HEK293T (cell line): ENCODE measurements around the gene TMEM51.
"Not testable (repeated sequence)": the region's sequence is repeated elsewhere in the genome, so short reads cannot be mapped to it uniquely, and the experiment has no call there.

Source experiments
- CTCF ChIA-PET: fragments of 350-600 bp; formaldehyde crosslinking; extraction: SDS; loops from one replicate; lab custom pipeline; 2021; ENCODE audit warnings: antibody characterized with exemption, inconsistent platforms; lab: Yijun Ruan, JAX
- POLR2A ChIA-PET: fragments of 350-600 bp; formaldehyde crosslinking; extraction: SDS; loops from one replicate; lab custom pipeline; 2020; ENCODE audit warnings: antibody characterized with exemption, inconsistent platforms; lab: Yijun Ruan, JAX
- DNase-seq: peaks from one replicate; pipeline ENCODE4 v3.0.0; 2012; ENCODE audit warnings: mixed read lengths; ENCODE audit errors: extremely low spot score
- ARNT ChIP-seq: fragments of 450-650 bp; IDR thresholded peaks from 2 replicates; pipeline ENCODE4 v1.6.1; 2017; ENCODE audit warnings: mild to moderate bottlenecking
- BHLHE40 ChIP-seq: fragments of 450-650 bp; IDR thresholded peaks from 2 replicates; pipeline ENCODE4 v1.6.1; 2016; ENCODE audit warnings: mild to moderate bottlenecking, moderate library complexity, borderline replicate concordance
- CTBP1 ChIP-seq: fragments of 450-650 bp; IDR thresholded peaks from 2 replicates; pipeline ENCODE4 v1.6.1; 2016; ENCODE audit warnings: borderline replicate concordance
- ELF4 ChIP-seq: fragments of 450-650 bp; IDR thresholded peaks from 2 replicates; pipeline ENCODE4 v1.6.1; 2017; ENCODE audit warnings: antibody characterized with exemption
- FOXA1 ChIP-seq: fragments of 450-650 bp; IDR thresholded peaks from 2 replicates; pipeline ENCODE4 v1.6.1; 2016; ENCODE audit warnings: mild to moderate bottlenecking
- FOXK2 ChIP-seq: fragments of 450-650 bp; IDR thresholded peaks from 2 replicates; pipeline ENCODE4 v1.6.1; 2016; ENCODE audit warnings: mild to moderate bottlenecking
- FOXM1 ChIP-seq: fragments of 450-650 bp; IDR thresholded peaks from 2 replicates; pipeline ENCODE4 v1.6.1; 2017; ENCODE audit warnings: mild to moderate bottlenecking, borderline replicate concordance
- HDGF ChIP-seq: fragments of 450-650 bp; IDR thresholded peaks from 2 replicates; pipeline ENCODE4 v1.6.1; 2017; ENCODE audit warnings: antibody characterized with exemption, borderline replicate concordance
- L3MBTL2 ChIP-seq: fragments of 450-650 bp; conservative IDR thresholded peaks from 2 replicates; pipeline ENCODE4 v1.6.1; 2016; ENCODE audit warnings: mild to moderate bottlenecking
- LEF1 ChIP-seq: fragments of 450-650 bp; IDR thresholded peaks from 2 replicates; pipeline ENCODE4 v1.6.1; 2017; ENCODE audit warnings: mild to moderate bottlenecking, borderline replicate concordance
- NFRKB ChIP-seq: fragments of 450-650 bp; IDR thresholded peaks from 2 replicates; pipeline ENCODE4 v1.6.1; 2016; ENCODE audit warnings: mild to moderate bottlenecking, moderate library complexity
- SP1 ChIP-seq: fragments of 450-650 bp; IDR thresholded peaks from 2 replicates; pipeline ENCODE4 v1.6.1; 2017
- SUZ12 ChIP-seq: fragments of 450-650 bp; IDR thresholded peaks from 2 replicates; pipeline ENCODE4 v1.6.1; 2016; ENCODE audit warnings: mild to moderate bottlenecking
- TARDBP ChIP-seq: fragments of 450-650 bp; IDR thresholded peaks from 2 replicates; pipeline ENCODE4 v1.6.1; 2016
- ZNF384 ChIP-seq: fragments of 450-650 bp; IDR thresholded peaks from 2 replicates; pipeline ENCODE4 v1.6.1; 2016
- TF ChIP-seq, protein P1 (sequence below): fragments of 450-650 bp; IDR thresholded peaks from 2 replicates; pipeline ENCODE4 v1.6.1; 2016

The TMEM51 gene

DNA sequence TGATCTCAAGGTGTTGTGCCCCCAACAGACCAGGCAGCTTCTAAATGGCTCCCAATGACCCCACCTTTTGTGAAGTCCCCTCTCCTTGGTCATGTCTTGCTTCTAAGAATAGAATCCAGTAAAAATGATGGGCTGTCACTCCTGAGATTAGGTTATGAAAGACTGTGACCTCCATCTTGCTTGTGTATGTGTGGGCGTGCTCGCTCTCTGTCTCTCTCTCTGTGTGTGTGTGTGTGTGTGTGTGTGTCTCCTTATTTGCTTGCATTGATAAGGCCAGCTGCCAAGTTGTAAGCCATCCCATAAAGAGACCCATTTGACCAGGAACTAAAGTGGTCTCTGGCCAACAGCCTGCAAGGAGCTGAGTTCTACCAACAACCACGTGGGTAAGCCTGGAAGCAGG, 22.9 kb upstream of the TMEM51 start:
- CTCF ChIA-PET: no interaction called here
- POLR2A ChIA-PET: no interaction called here
- no peak for TF ChIP-seq ELF4
- TF ChIP-seq NFRKB: no peak
- no peak for TF ChIP-seq BHLHE40
- TF ChIP-seq FOXM1: no peak
- TF ChIP-seq FOXA1: no peak
- TF ChIP-seq TARDBP: no peak
- TF ChIP-seq FOXK2: no peak
- no peak for TF ChIP-seq HDGF
- no peak for DNase-seq

DNA sequence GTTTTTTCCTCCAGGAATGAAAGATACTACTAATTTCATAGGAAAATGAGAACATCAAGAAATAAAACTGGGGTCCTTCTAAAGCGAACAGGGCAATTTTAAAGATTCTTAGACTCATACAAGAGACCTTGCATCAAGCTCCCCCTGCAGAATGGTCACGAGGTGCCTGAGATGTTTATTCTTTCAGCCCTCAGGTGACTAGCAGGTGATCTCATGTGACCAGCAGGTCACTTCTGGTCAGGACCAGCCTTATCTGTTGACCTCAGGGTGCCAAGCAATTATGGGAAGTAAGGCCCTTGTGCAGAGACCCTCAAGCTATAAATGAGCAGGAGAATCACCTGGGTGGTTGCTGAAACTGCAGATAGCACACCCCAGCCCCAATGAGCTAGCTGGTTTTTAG, 20.6 kb upstream of the TMEM51 start:
- ChIA-PET POLR2A (no interaction called here), CTCF (interaction anchor here (0.5 kb wide), 1 partner anchor 10 kb away, joined by 5 read pairs; no protein-coding TSS in a partner anchor)
- TF ChIP-seq TARDBP (no peak), NFRKB (no peak), SP1 (no peak), HDGF (no peak), FOXM1 (no peak), L3MBTL2 (no peak)
- no peak for DNase-seq

DNA sequence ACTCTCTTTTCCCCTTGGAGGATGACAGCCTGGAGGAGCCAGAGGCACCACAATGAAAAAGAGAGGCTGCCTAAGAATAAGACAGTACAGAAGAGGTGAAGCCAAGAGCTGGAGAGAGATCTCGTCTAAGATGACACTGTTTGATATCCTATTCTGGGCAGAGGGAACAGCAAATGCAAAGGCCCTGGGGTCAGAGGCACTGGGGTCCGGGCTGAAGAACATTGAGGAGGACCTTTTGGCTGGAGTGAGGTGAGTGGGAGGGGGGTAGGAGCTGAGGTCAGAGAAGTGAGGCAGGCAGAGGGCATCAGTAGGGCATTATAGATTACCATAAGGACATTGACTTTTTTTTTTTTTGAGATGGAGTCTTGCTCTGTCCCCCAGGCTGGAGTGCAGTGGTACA, 19.3 kb upstream of the TMEM51 start:
- POLR2A ChIA-PET: interaction anchor here (0.6 kb wide), 1 partner anchor 33 kb away, joined by 3 read pairs; no protein-coding TSS in a partner anchor
- DNase-seq: no peak
- CTCF ChIA-PET: no interaction called here
- TF ChIP-seq ZNF384 (no peak), HDGF (no peak), L3MBTL2 (no peak), ARNT (no peak), FOXK2 (no peak), FOXA1 (no peak), LEF1 (no peak), CTBP1 (no peak), ELF4 (no peak), NFRKB (no peak), BHLHE40 (no peak), TARDBP (no peak), SUZ12 (no peak)
- TF ChIP-seq, protein P1, sequence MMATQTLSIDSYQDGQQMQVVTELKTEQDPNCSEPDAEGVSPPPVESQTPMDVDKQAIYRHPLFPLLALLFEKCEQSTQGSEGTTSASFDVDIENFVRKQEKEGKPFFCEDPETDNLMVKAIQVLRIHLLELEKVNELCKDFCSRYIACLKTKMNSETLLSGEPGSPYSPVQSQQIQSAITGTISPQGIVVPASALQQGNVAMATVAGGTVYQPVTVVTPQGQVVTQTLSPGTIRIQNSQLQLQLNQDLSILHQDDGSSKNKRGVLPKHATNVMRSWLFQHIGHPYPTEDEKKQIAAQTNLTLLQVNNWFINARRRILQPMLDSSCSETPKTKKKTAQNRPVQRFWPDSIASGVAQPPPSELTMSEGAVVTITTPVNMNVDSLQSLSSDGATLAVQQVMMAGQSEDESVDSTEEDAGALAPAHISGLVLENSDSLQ: no peak

DNA sequence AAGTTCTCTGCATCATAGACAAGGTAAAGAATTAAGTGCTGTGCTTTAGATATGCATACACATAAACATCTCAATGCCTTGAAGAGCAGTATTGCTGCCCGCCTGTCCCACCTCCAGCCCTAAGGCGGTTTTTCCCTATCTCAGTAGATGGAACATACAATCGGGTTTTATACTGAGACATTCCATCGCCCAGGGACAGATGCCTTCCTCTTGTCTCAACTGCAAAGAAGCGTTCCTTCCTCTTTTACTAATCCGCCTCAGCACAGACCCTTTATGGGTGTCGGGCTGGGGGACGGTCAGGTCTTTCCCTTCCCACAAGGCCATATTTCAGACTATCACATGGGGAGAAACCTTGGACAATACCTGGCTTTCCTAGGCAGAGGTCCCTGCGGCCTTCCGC, 17.9 kb upstream of the TMEM51 start:
- DNase-seq, POLR2A ChIA-PET, CTCF ChIA-PET: not testable (repeated sequence)

DNA sequence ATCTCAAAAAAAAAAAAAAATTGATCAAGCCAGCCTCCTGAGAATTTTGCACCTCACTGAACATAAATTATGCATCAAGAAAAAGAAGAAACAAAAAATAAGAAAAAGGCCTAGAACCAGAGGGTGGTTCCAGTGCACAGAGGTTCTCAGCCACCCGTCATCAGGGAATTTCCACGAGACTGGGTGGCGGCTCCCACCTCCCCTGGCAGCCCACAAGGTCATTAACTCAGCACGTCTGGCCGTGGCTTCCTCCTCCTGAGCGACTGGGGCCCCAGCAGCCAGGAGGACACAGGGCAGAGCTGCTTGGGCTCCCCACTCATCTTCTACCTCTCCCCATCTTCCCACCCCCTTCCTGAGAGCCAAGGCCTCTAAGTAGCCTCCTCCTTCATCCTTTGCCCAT, 15.7 kb upstream of the TMEM51 start:
- DNase-seq: no peak
- ChIA-PET CTCF (no interaction called here), POLR2A (interaction anchor here (1.0 kb wide), 1 partner anchor 10 kb away, joined by 3 read pairs; no protein-coding TSS in a partner anchor)
- TF ChIP-seq SUZ12 (no peak), CTBP1 (no peak), FOXA1 (no peak), LEF1 (no peak), FOXM1 (no peak), ARNT (no peak), BHLHE40 (no peak), HDGF (no peak), ZNF384 (no peak), NFRKB (no peak), L3MBTL2 (no peak), TARDBP (no peak), SP1 (no peak), ELF4 (no peak), FOXK2 (no peak)
- TF ChIP-seq, protein P1: no peak

DNA sequence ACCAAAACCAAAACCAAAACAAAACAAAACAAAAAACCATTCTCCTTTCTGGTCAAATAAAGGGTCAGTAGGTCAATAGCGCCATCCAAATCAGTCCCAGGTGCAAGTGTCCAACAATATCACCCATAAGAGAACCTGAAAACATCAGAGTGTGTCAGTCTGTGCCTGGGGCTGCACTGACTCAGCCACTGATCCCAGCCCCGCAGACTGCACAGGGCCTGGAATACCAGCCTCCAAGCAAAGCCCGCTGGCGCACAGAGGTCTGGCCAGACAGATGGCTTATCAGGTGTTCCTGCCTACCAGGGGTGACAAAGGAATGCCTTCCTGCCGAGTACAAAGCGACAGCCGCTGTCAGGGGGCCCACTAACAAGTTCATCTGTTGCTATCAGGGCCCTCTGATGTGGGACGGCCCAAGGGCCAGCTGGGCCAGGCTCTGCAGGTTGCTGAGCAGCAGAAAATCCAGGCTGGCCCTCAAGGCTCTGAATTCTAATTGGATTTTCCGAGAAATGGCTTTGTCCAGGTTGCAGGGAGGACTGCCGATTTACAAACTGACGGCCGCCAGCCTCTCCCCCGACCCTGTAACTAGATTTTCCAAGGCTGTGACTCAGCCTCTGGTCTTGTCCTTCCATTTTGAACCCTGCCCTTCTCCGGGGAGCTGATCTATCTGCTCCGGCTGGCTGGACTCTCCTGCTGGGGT, 13.7 kb upstream of the TMEM51 start:
- CTCF ChIA-PET: no interaction called here
- DNase-seq: no peak
- POLR2A ChIA-PET: no interaction called here
- TF ChIP-seq NFRKB: no peak
- TF ChIP-seq, protein P1: no peak
- TF ChIP-seq ARNT: no peak
- TF ChIP-seq ZNF384: no peak
- TF ChIP-seq CTBP1: no peak

DNA sequence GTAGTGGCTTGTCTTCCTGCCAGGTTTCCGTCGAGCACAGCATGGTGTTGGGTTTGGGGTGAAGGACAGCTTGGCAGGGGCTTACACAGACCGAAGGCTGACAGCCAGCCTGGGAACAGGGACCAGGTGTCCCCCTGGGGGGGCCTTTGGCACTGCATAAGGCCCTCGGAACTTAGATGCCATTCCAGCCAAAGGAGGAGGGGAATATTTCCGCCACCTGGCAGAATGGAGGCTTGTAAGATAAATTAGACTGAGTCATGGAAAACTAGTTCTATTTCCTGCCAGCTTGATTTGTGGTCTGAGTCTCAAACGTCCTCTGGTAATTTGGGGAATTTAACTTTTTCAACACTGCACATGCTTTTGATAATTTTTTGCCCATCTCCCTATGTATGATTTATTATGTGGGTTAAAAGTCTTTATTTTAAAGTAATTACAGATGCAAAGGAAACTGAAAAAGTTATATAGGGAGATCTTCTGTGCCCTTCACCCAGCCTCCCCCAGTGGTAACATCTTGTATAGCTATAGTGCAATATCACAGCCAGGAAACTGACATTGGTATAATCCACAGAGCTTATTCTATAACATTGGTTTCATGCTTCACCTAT, 11.5 kb upstream of the TMEM51 start:
- ChIA-PET CTCF (interaction anchor here (0.7 to 1.0 kb wide), 3 partner anchors 11 to 553 kb away, joined by 3 to 4 read pairs (median 3); partner anchors contain the start of gene TMEM51), POLR2A (interaction anchor here (0.5 kb wide), 1 partner anchor 14 kb away, joined by 4 read pairs; no protein-coding TSS in a partner anchor)
- TF ChIP-seq SUZ12: no peak
- no peak for TF ChIP-seq SP1
- TF ChIP-seq FOXA1: no peak
- no peak for TF ChIP-seq FOXM1
- no peak for TF ChIP-seq CTBP1
- no peak for TF ChIP-seq L3MBTL2
- no peak for TF ChIP-seq BHLHE40
- TF ChIP-seq LEF1: no peak
- TF ChIP-seq TARDBP: no peak
- TF ChIP-seq NFRKB: no peak
- no peak for TF ChIP-seq ZNF384
- no peak for DNase-seq
